IPS-20b (cell line): ENCODE results near the gene CARS1.

Source experiments
- H3K27ac ChIP-seq: one replicate; pipeline ENCODE4 v1.5.1; 2013; ENCODE audit warnings: low read length
- H3K27me3 ChIP-seq: 2 replicates; pipeline ENCODE4 v1.6.1; 2013; ENCODE audit warnings: mild to moderate bottlenecking, low read length, inconsistent platforms; ENCODE audit not compliant: insufficient read depth
- H3K36me3 ChIP-seq: 2 replicates; pipeline ENCODE4 v1.6.1; 2013; ENCODE audit warnings: low read depth, mild to moderate bottlenecking, inconsistent platforms, low read length, moderate library complexity; ENCODE audit not compliant: insufficient read depth
- H3K4me1 ChIP-seq: 2 replicates; pipeline ENCODE4 v1.6.1; 2013; ENCODE audit warnings: mild to moderate bottlenecking, control low read depth, inconsistent platforms, low read length, moderate library complexity; ENCODE audit not compliant: insufficient read depth
- H3K4me3 ChIP-seq: 2 replicates; pipeline ENCODE4 v1.5.1; 2013; ENCODE audit warnings: mild to moderate bottlenecking, low read length, inconsistent platforms
- H3K9ac ChIP-seq: 2 replicates; pipeline ENCODE4 v1.6.1; 2013; ENCODE audit warnings: low read depth, mild to moderate bottlenecking, inconsistent platforms, low read length, moderate library complexity
- H3K9me3 ChIP-seq: 2 replicates; pipeline ENCODE4 v1.6.1; 2013; ENCODE audit warnings: mild to moderate bottlenecking, low read depth, low read length, inconsistent platforms; ENCODE audit not compliant: insufficient read depth

Gene CARS1

GRCh38 chr11:2989551-2989950 lies 67.7 kb downstream of the CARS1 start:
- H3K4me1 ChIP-seq, result peaks cover 22% of the 10 kb centered on the region
- H3K9me3 ChIP-seq, result no peaks in the 10 kb centered on the region
- peak overlapping the region; percentile 100 for H3K4me3 ChIP-seq
- no peaks in the 10 kb centered on the region for H3K27me3 ChIP-seq
- H3K27ac ChIP-seq, result no peak overlapping the region
- H3K36me3 ChIP-seq, result peaks cover 13% of the 10 kb centered on the region
- H3K9ac ChIP-seq, result peak overlapping the region; percentile 95; the same call in 1 of the 2 replicates

- Histone ChIP-seq H3K4me1 (peaks cover 22% of the 10 kb centered on the region), H3K9ac (peak overlapping the region; percentile 95; the same call in 1 of the 2 replicates), H3K27ac (no peak overlapping the region), H3K36me3 (peaks cover 17% of the 10 kb centered on the region), H3K9me3 (no peaks in the 10 kb centered on the region), H3K27me3 (no peaks in the 10 kb centered on the region), H3K4me3 (peak overlapping the region; percentile 100)
These were observed 68.2 kb downstream of the CARS1 start for GRCh38 chr11:2989006-2989405.

GRCh38 chr11:2987881-2988861 lies 69.1 kb downstream of the CARS1 start:
- Histone ChIP-seq H3K36me3 (peaks cover 17% of the 10 kb centered on the region), H3K4me1 (peaks cover 21% of the 10 kb centered on the region), H3K4me3 (peak overlapping the region; percentile 100), H3K27ac (no peak overlapping the region), H3K9ac (peak overlapping the region; percentile 95; the same call in 1 of the 2 replicates), H3K27me3 (no peaks in the 10 kb centered on the region), H3K9me3 (no peaks in the 10 kb centered on the region)

- no peaks in the 10 kb centered on the region for H3K27me3 ChIP-seq
- no peak overlapping the region for H3K27ac ChIP-seq
- peaks cover 23% of the 10 kb centered on the region for H3K36me3 ChIP-seq
- no peaks in the 10 kb centered on the region for H3K9me3 ChIP-seq
- H3K9ac ChIP-seq, result no peak overlapping the region
- H3K4me3 ChIP-seq, result no peak overlapping the region
- peaks cover 10% of the 10 kb centered on the region for H3K4me1 ChIP-seq
These were observed 73.3 kb downstream of the CARS1 start for GRCh38 chr11:2983908-2984307.

GRCh38 chr11:2982214-2982613 lies 75.0 kb downstream of the CARS1 start:
- H3K9ac ChIP-seq, result no peak overlapping the region
- no peaks in the 10 kb centered on the region for H3K4me1 ChIP-seq
- H3K9me3 ChIP-seq, result no peaks in the 10 kb centered on the region
- no peaks in the 10 kb centered on the region for H3K27me3 ChIP-seq
- H3K36me3 ChIP-seq, result peaks cover 34% of the 10 kb centered on the region
- no peak overlapping the region for H3K27ac ChIP-seq
- no peak overlapping the region for H3K4me3 ChIP-seq

- H3K9ac ChIP-seq, result no peak overlapping the region
- no peaks in the 10 kb centered on the region for H3K27me3 ChIP-seq
- no peaks in the 10 kb centered on the region for H3K9me3 ChIP-seq
- H3K27ac ChIP-seq, result no peak overlapping the region
- H3K36me3 ChIP-seq, result peaks cover 39% of the 10 kb centered on the region
- no peaks in the 10 kb centered on the region for H3K4me1 ChIP-seq
- H3K4me3 ChIP-seq, result no peak overlapping the region
These were observed 76.1 kb downstream of the CARS1 start for GRCh38 chr11:2981130-2981529.

GRCh38 chr11:2980168-2980840 lies 76.9 kb downstream of the CARS1 start:
- H3K4me1 ChIP-seq, result no peaks in the 10 kb centered on the region
- no peaks in the 10 kb centered on the region for H3K9me3 ChIP-seq
- no peak overlapping the region for H3K4me3 ChIP-seq
- H3K27ac ChIP-seq, result no peak overlapping the region
- peaks cover 48% of the 10 kb centered on the region for H3K36me3 ChIP-seq
- H3K27me3 ChIP-seq, result no peaks in the 10 kb centered on the region
- H3K9ac ChIP-seq, result no peak overlapping the region

- Histone ChIP-seq H3K4me3 (no peak overlapping the region), H3K36me3 (peaks cover 73% of the 10 kb centered on the region), H3K9me3 (no peaks in the 10 kb centered on the region), H3K27me3 (no peaks in the 10 kb centered on the region), H3K4me1 (no peaks in the 10 kb centered on the region), H3K9ac (no peak overlapping the region), H3K27ac (no peak overlapping the region)
These were observed 80.1 kb downstream of the CARS1 start for GRCh38 chr11:2977113-2977512.

GRCh38 chr11:2976294-2977063 lies 80.7 kb downstream of the CARS1 start:
- no peaks in the 10 kb centered on the region for H3K27me3 ChIP-seq
- no peak overlapping the region for H3K4me3 ChIP-seq
- peaks cover 80% of the 10 kb centered on the region for H3K36me3 ChIP-seq
- H3K9me3 ChIP-seq, result no peaks in the 10 kb centered on the region
- no peak overlapping the region for H3K27ac ChIP-seq
- no peak overlapping the region for H3K9ac ChIP-seq
- no peaks in the 10 kb centered on the region for H3K4me1 ChIP-seq

GRCh38 chr11:2975594-2975993 lies 81.6 kb downstream of the CARS1 start:
- Histone ChIP-seq H3K27me3 (no peaks in the 10 kb centered on the region), H3K9me3 (no peaks in the 10 kb centered on the region), H3K27ac (no peak overlapping the region), H3K4me1 (no peaks in the 10 kb centered on the region), H3K9ac (no peak overlapping the region), H3K36me3 (peaks cover 89% of the 10 kb centered on the region), H3K4me3 (no peak overlapping the region)

- H3K27ac ChIP-seq, result no peak overlapping the region
- H3K9me3 ChIP-seq, result no peaks in the 10 kb centered on the region
- no peaks in the 10 kb centered on the region for H3K4me1 ChIP-seq
- no peaks in the 10 kb centered on the region for H3K27me3 ChIP-seq
- H3K36me3 ChIP-seq, result peaks cover 100% of the 10 kb centered on the region
- no peak overlapping the region for H3K4me3 ChIP-seq
- H3K9ac ChIP-seq, result no peak overlapping the region
These were observed 83.0 kb downstream of the CARS1 start for GRCh38 chr11:2974272-2974671.
